Activated T-helper 17 cell treated with anti-CD3 and anti-CD28 coated beads, Interleukin-2, amount 50 U/mL, for 72 hours (primary cell): Measurements from ENCODE around the gene MAP3K1. TPM values are rescaled to one million over a fixed set of nuclear protein-coding genes. Genes with fewer than 3 reads are reported as not detected.

Source experiments
- ATAC-seq: fragments of 150-1000 bp; cut with Tn5 transposase; replicated peaks from 2 replicates; pipeline ENCODE4 v1.10.0; 2021; ENCODE audit warnings: mild to moderate bottlenecking, moderate library complexity
- H3K27ac Mint-ChIP-seq: one replicate; pipeline ENCODE4 v1.8.0; 2022; ENCODE audit warnings: mixed read lengths
- H3K27me3 Mint-ChIP-seq: one replicate; pipeline ENCODE4 v1.8.0; 2022; ENCODE audit warnings: mixed read lengths
- H3K36me3 Mint-ChIP-seq: one replicate; pipeline ENCODE4 v1.8.0; 2022; ENCODE audit warnings: low read depth, mild to moderate bottlenecking, mixed read lengths
- H3K4me1 Mint-ChIP-seq: one replicate; pipeline ENCODE4 v1.8.0; 2022; ENCODE audit warnings: mixed read lengths
- H3K4me3 Mint-ChIP-seq: one replicate; pipeline ENCODE4 v1.8.0; 2022; ENCODE audit warnings: mild to moderate bottlenecking, mixed read lengths
- H3K9me3 Mint-ChIP-seq: one replicate; pipeline ENCODE4 v1.8.0; 2022; ENCODE audit warnings: mixed read lengths
- total RNA-seq, 2 donors: library from RNA; stranded (reverse); gene quantifications; one replicate each; pipeline ENCODE4 v1.2.3, GENCODE V29; 2022

The MAP3K1 gene
- total RNA-seq, 2 donors from 2014 or later, result 26.5 to 29.1 TPM

DNA sequence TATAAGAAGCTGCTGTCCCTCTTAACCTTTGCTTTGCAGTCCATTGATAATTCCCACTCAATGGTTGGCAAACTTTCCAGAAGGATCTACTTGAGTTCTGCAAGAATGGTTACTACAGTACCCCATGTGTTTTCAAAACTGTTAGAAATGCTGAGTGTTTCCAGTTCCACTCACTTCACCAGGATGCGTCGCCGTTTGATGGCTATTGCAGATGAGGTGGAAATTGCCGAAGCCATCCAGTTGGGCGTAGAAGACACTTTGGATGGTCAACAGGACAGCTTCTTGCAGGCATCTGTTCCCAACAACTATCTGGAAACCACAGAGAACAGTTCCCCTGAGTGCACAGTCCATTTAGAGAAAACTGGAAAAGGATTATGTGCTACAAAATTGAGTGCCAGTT lies 66.2 kb downstream of the MAP3K1 start:
- Mint-ChIP-seq H3K4me3 (no peak overlapping the region), H3K36me3 (peaks cover 100% of the 10 kb centered on the region), H3K4me1 (peaks cover 21% of the 10 kb centered on the region), H3K27me3 (no peaks in the 10 kb centered on the region), H3K27ac (peak overlapping the region; percentile 63), H3K9me3 (no peaks in the 10 kb centered on the region)
- ATAC-seq, result no peak

DNA sequence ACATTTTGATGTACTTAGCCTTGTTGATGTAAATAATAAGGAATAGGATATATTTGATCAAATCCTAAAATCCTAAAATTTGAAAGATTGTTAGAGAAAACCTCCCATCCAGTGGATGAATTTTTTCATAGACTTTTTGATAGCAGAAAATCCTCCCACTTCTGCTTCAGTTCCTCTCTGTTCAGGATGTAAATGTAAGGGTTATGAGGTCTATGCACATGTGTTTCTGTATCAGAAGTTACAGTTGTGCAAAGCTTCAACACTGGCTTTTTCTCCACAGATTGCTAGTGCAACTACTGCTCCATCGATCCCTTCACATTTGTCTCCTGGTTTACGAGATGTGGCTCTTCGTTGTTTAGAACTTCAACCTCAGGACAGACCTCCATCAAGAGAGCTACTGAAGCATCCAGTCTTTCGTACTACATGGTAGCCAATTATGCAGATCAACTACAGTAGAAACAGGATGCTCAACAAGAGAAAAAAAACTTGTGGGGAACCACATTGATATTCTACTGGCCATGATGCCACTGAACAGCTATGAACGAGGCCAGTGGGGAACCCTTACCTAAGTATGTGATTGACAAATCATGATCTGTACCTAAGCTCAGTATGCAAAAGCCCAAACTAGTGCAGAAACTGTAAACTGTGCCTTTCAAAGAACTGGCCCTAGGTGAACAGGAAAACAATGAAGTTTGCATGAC lies 78.1 kb downstream of the MAP3K1 start:
- H3K4me1 Mint-ChIP-seq, result peaks cover 10% of the 10 kb centered on the region
- H3K9me3 Mint-ChIP-seq, result no peaks in the 10 kb centered on the region
- ATAC-seq, result peak; percentile 38
- no peak overlapping the region for H3K4me3 Mint-ChIP-seq
- H3K27me3 Mint-ChIP-seq, result no peaks in the 10 kb centered on the region
- no peak overlapping the region for H3K27ac Mint-ChIP-seq
- H3K36me3 Mint-ChIP-seq, result peaks cover 85% of the 10 kb centered on the region

DNA sequence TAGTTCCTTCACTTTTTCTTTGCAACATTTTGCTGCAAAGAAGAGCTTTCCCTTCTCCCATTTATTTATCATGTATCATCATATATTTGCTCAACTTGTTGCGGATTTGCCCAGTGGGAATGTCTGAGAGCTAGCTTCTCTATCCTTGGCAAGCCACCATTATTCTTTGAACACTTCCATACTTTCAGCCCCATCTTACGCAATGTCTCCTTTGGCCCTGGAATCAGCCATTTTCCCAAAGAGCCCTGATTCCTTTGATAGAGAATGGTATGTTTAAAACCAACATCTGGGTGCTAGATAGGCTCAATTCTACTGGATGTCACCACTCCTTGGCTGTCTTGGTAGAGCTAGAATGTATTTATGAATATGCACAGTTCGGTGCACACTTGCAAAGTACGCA lies 81.4 kb downstream of the MAP3K1 start:
- H3K4me1 Mint-ChIP-seq, result peaks cover 4% of the 10 kb centered on the region
- ATAC-seq, result no peak

DNA sequence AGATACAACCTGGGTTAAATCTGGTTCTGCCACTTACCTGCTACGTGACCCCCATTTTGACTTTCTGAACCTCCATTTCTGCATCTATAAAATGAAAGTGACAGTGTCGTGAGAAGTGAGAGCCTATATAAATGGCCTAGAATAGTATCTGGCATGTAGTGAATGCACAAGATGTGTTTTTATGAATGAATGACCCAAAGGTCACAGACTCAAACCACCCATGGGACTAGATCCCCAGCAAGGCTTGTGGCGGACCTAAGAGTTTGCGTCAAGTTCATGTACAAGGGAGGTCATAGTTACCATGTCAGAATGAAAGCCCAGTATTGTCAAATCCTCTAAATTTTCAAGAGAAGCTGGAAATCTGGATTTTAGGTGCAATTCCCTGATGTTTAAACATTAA lies 82.9 kb downstream of the MAP3K1 start:
- H3K9me3 Mint-ChIP-seq, result no peaks in the 10 kb centered on the region
- H3K27ac Mint-ChIP-seq, result no peak overlapping the region
- H3K4me3 Mint-ChIP-seq, result no peak overlapping the region
- peaks cover 3% of the 10 kb centered on the region for H3K4me1 Mint-ChIP-seq
- peaks cover 39% of the 10 kb centered on the region for H3K36me3 Mint-ChIP-seq
- no peaks in the 10 kb centered on the region for H3K27me3 Mint-ChIP-seq
- no peak for ATAC-seq

More for the DNA sequence above, 81.4 kb downstream of the MAP3K1 start:
- Mint-ChIP-seq H3K36me3 (peaks cover 51% of the 10 kb centered on the region), H3K9me3 (no peaks in the 10 kb centered on the region), H3K27me3 (no peaks in the 10 kb centered on the region), H3K27ac (no peak overlapping the region), H3K4me3 (no peak overlapping the region)

DNA sequence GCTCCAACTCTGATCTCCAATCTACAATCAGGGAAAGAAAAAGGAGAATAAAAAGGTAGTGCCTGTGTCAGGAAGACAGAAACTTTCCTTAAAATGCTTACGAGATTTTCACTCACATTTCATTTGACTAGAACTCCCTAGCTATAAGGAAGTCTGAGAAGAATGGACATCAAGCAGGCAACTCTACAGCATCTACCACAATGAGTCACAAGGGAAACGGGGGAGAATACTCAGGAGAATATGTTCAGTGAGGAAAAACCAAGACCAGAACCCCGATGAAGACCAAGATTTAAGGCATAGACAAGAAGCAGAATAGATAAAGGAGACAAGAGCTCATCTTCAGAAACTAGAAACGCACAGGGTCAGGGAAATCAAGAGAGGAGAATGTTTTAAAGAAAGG lies 85.0 kb downstream of the MAP3K1 start:
- no peaks in the 10 kb centered on the region for H3K9me3 Mint-ChIP-seq
- H3K27ac Mint-ChIP-seq, result no peak overlapping the region
- no peaks in the 10 kb centered on the region for H3K27me3 Mint-ChIP-seq
- peak; percentile 60 for ATAC-seq
- no peak overlapping the region for H3K4me3 Mint-ChIP-seq
- H3K4me1 Mint-ChIP-seq, result no peaks in the 10 kb centered on the region
- peaks cover 17% of the 10 kb centered on the region for H3K36me3 Mint-ChIP-seq

DNA sequence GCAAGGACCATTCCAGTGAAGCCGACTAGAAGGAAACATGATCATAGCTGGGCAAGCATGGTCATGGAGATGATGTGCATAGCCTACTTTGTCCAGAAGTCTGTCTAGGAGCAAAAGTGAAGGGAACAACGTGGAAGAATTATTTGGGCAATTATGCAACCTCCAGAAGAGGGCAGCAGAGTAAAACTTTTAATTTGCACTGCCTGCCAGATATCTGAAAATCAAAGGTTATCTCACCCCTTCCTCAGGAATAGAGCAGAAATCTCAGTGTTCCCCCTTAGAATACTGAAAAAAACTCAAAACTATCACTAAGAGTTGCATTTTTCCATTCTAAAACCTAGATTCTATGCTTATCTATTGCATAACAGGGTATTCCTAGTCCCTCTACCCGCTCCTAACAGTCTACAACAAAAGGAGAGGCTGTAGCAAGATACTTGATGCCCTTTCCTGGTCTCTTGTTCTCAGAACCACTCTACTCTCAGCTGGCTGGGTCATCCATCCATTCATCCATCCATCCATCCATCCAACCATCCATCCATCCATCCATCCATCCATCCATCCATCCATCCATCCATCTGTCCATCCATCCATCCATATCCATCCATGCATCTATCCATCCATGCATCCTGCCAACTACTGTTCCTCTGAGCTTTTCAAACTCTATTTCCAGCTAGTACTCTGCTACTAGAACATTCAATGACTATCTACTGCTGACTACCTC lies 85.7 kb downstream of the MAP3K1 start:
- Mint-ChIP-seq H3K9me3 (no peaks in the 10 kb centered on the region), H3K36me3 (peaks cover 13% of the 10 kb centered on the region), H3K27me3 (no peaks in the 10 kb centered on the region), H3K27ac (no peak overlapping the region), H3K4me1 (no peaks in the 10 kb centered on the region), H3K4me3 (no peak overlapping the region)
- peak; percentile 56 for ATAC-seq

DNA sequence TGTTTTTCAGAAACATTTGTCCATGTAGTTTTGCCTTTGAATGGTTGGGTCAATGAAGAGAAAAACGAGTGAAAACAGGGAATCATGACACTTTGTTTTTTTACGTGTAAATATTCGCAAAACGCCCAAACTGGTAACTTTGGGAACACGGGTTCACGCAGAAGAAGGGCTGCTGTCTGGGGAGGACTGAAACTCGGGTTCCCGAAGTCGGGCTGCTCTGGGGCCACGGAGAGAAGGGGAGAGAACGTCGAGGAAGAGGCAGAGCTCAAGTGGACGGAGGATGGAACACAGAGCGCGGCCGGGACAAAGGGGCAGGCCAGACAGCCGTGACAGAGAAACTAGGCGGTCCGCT lies 93.6 kb downstream of the MAP3K1 start:
- no peaks in the 10 kb centered on the region for H3K27me3 Mint-ChIP-seq
- H3K9me3 Mint-ChIP-seq, result no peaks in the 10 kb centered on the region
- ATAC-seq, result peak; percentile 53
- peaks cover 14% of the 10 kb centered on the region for H3K4me1 Mint-ChIP-seq
- H3K36me3 Mint-ChIP-seq, result peaks cover 4% of the 10 kb centered on the region
- H3K4me3 Mint-ChIP-seq, result peak overlapping the region; percentile 96
- H3K27ac Mint-ChIP-seq, result peak overlapping the region; percentile 92

DNA sequence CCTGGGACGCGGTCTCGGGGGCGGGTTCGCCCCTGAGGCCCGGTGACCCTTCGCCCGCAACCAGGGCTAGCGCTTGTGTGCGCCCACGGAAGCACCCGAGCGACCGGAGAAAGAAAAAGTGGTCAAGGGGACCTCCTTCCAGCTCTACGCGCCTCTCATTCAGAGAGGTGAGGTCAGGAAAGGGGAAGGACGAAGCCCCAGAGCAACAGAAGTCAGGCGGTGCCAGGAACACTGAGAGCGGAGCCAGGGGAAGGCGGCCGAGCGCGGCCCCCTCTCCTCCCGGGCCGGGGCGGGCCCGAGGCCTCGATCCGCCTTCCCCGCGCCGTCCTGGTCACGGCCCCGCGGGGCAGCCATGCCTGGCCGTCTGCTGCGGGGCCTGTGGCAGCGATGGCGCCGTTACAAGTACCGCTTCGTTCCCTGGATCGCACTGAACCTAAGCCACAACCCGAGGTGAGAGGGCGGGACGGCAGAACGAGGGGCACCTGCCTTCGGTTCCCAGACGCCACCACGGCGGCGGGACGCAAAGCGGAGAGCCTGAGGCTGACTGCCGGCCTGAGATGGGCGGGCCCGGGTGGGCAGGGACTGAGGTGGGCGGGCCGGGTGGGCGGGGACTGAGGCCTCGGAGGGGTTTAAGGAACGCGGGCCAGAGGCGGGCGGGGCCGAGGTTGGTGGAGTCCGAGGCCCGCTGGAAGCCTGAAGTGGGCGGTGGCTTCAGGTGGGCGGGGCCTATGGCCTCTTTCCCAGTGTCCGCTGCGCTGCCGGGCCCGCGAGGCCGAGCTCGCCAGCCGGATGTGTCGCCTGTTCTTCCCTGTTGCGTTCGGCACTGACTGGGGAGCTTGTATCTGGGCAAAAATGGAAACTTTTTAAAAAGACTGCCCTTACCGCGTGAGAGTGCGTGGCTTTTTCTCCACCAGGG lies 94.2 kb downstream of the MAP3K1 start, which contains the start of gene SETD9:
Gene SETD9, plus strand, starts transcription at position 303 of the 916 bp plus-strand sequence. Its CDS starts 50 bp downstream, at position 353.
- Mint-ChIP-seq H3K27me3 (no peaks in the 10 kb centered on the region), H3K4me1 (peaks cover 14% of the 10 kb centered on the region), H3K4me3 (peak within 1 kb of the TSS; percentile 96), H3K9me3 (no peaks in the 10 kb centered on the region), H3K36me3 (peaks cover 6% of the 10 kb centered on the region), H3K27ac (peak within 1 kb of the TSS; percentile 92)
- peak; percentile 86 for ATAC-seq

DNA sequence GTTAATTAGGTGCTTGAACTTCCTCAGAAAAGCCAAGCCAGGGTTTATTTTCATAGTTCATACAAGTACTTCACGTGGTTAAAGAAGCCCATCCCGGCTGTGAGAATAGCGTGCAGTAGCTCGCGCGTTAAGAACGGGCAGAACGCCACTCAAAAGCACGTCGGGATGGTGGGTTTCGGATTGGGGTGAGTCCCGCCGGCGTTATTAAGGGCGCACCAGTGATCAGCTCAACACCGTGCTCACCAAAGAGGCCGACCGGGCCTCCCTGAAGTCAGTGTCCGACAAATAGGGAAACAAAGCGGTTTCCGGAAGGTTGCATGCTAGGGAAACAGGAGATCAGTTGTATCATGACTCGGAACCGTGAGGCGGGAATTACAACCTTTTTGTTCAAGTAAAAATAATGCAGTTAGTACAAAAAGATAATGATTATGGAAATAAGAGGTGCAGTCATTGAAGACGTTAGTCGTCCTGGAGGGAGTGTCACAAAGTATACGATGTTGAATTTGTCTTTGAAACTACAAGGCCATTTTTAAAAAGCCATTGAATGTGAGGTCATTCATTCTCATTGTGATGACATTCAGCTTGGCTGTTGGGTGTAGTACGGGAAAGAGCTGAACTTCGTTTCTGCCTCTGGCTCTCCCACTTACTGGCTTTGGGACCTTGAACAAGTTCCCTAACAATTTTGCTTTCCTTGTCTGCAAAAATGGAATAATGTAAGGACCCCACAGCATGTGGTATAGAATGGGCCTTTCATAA lies 95.0 kb downstream of the MAP3K1 start:
- peaks cover 14% of the 10 kb centered on the region for H3K4me1 Mint-ChIP-seq

DNA sequence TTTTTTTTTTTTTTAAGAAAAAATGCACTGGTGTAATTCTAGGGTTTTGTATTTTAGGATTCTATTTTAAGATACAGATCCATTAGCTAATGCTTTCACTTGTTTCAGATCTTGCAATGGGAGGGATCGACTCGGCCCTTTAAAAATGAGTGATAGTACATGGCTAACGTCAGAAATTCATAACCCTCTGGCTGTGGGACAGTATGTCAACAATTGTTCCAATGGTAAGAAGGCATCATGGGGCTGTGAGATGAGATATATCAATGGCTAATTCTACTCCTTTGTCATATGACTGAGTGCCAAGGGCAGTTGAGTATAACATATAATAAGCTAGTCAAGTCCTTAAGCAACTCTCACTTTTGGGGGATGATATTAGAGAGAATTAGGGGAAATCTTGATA lies 98.4 kb downstream of the MAP3K1 start:
- ATAC-seq, result no peak
- Mint-ChIP-seq H3K9me3 (no peaks in the 10 kb centered on the region), H3K4me3 (no peak overlapping the region), H3K27me3 (no peaks in the 10 kb centered on the region), H3K36me3 (peaks cover 11% of the 10 kb centered on the region), H3K27ac (no peak overlapping the region), H3K4me1 (peaks cover 13% of the 10 kb centered on the region)

More for the DNA sequence above, 95.0 kb downstream of the MAP3K1 start:
- peak; percentile 20 for ATAC-seq
- Mint-ChIP-seq H3K4me3 (peak overlapping the region; percentile 96), H3K9me3 (no peaks in the 10 kb centered on the region), H3K36me3 (peaks cover 6% of the 10 kb centered on the region), H3K27me3 (no peaks in the 10 kb centered on the region), H3K27ac (peak overlapping the region; percentile 91)

DNA sequence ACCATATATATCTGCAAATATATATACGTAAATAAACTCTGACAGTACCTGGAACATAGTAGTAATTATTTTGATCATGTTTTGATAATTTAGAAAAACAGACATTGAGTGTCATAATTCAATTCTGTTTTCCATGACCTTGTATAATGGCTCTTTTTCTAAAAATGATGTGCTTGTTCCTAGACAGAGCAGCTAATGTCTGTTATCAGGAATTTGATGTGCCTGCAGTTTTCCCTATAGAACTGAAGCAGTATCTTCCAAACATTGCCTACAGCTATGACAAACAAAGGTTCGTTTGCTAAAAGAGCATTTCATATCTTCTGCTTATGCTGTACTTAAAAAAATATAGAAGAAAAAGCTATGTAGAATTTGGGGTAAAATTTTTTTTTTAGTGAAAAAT lies 99.3 kb downstream of the MAP3K1 start:
- no peak for ATAC-seq
- Mint-ChIP-seq H3K4me3 (no peak overlapping the region), H3K9me3 (no peaks in the 10 kb centered on the region), H3K27ac (no peak overlapping the region), H3K36me3 (peaks cover 13% of the 10 kb centered on the region), H3K27me3 (no peaks in the 10 kb centered on the region), H3K4me1 (peaks cover 11% of the 10 kb centered on the region)

DNA sequence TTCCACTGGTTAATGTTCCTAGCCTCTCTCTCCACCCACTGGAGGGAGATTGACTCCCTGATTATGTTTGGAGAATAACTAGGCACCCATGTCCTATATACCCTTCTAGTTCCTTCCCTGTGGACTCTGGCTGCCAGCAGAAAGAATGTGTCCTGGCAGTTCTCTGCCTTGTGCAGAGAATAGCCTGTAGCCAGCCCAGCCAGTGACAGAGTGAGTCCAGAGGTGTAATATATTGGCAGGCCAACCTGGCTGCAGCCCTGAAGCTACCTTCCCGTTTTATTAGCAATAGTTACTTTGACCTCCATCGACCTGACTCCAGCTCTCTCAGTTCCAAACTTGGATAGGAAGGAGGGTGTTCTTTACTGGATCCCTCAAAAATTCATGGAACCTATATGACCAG lies 102.2 kb downstream of the MAP3K1 start:
- Mint-ChIP-seq H3K36me3 (peaks cover 41% of the 10 kb centered on the region), H3K27ac (no peak overlapping the region), H3K27me3 (no peaks in the 10 kb centered on the region), H3K4me3 (no peak overlapping the region), H3K4me1 (peaks cover 5% of the 10 kb centered on the region), H3K9me3 (no peaks in the 10 kb centered on the region)
- ATAC-seq, result no peak

DNA sequence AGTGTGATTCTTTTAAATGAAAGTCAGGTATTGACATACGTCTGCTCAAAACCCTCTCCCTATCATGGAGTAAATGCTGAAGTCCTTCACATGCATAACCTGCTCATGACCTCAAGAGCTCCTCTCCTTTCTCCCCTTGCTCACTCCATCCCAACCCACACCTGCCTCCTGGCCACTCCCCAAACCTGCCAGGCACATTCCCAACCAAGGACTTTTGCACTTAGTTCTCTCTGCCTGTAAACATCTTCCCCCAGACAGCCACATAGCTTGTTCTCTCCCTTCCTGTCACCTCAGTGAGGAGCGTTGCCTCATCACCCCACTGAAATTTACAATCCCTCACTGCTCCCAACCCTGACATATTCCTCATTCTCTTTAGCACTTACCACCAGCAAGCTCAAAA lies 102.7 kb downstream of the MAP3K1 start:
- Mint-ChIP-seq H3K9me3 (no peaks in the 10 kb centered on the region), H3K27ac (no peak overlapping the region), H3K4me1 (peaks cover 5% of the 10 kb centered on the region), H3K36me3 (peaks cover 46% of the 10 kb centered on the region), H3K4me3 (no peak overlapping the region), H3K27me3 (no peaks in the 10 kb centered on the region)
- ATAC-seq, result no peak
